ENCODE data around the gene TULP3.

- TF ChIP-seq CTCF (IDR thresholded peaks at IDR 0.05) (no peak), POLR2A (IDR thresholded peaks at IDR 0.05) (no peak)
Observed at GRCh38 chr12:2933586-2933985, 42.9 kb downstream of the TULP3 start.
